Thyroid gland (tissue), 4 donors: ENCODE data around the gene CDH23. TPM values are rescaled to one million over a fixed set of nuclear protein-coding genes. Genes with fewer than 3 reads are reported as not detected.

ENCODE experiments used
- DNase-seq, 2 donors: peaks; one replicate each; pipeline ENCODE4 v3.0.0-alpha.2; 2019
- H3K27ac ChIP-seq, 3 donors: fragments of 200-600 bp; sonication (generic); 1 replicate in 2 of 3; 2 replicates in 1 of 3; pipeline ENCODE4 v1.5.1; 2016 to 2019; ENCODE audit warnings: mild to moderate bottlenecking in 1 of 3, moderate library complexity in 1 of 3
- H3K27me3 ChIP-seq: fragments of 200-600 bp; sonication (generic); one replicate; pipeline ENCODE4 v1.5.1; 2019
- H3K36me3 ChIP-seq, 2 donors: fragments of 200-600 bp; sonication (generic); one replicate each; pipeline ENCODE4 v1.5.1; 2016 to 2019
- H3K4me1 ChIP-seq, 2 donors: fragments of 200-600 bp; sonication (generic); one replicate each; pipeline ENCODE4 v1.5.1; 2017 to 2019
- H3K4me3 ChIP-seq, 3 donors: fragments of 200-600 bp; sonication (generic); replicated peaks in 1 of 3; 1 replicate in 2 of 3; 2 replicates in 1 of 3; pipeline ENCODE4 v1.5.1; 2016; ENCODE audit warnings: mild to moderate bottlenecking in 1 of 3
- H3K9me3 ChIP-seq: fragments of 200-600 bp; sonication (generic); one replicate; pipeline ENCODE4 v1.5.1; 2017
- CTCF ChIP-seq, 6 experiments: fragments of 200-600 bp in 3 of 6; fragments of 450-650 bp in 3 of 6; sonication (generic) in 3 of 6; IDR thresholded peaks; one replicate each; pipeline ENCODE4 v1.5.1; 2016 to 2019; ENCODE audit warnings: antibody characterized with exemption in 6 of 6, mild to moderate bottlenecking in 2 of 6, inconsistent platforms in 1 of 6, moderate library complexity in 1 of 6
- POLR2A ChIP-seq, 2 donors: fragments of 450-650 bp; IDR thresholded peaks; one replicate each; pipeline ENCODE4 v1.6.1; 2017; ENCODE audit warnings: antibody characterized with exemption in 2 of 2, mild to moderate bottlenecking in 2 of 2, moderate library complexity in 1 of 2
- WGBS, 2 donors: methylation state at CpG; one replicate each; pipeline ENCODE4 v1.1.5; 2017; 5-methylcytosine and 5-hydroxymethylcytosine counted together
- intact Hi-C: fragments of 100-400 bp; cut with DNase I; formaldehyde crosslinking; loops from one replicate; pipeline ENCODE4 v1.15.1; 2023
- total RNA-seq, 4 donors: library from RNA; depleted of rRNA; stranded (reverse); fragments of >200 nt; gene quantifications; one replicate each; pipeline ENCODE4 v1.2.3, GENCODE V29; 2016

The CDH23 gene
- total RNA-seq, 4 donors from 2014 or later: 3.0 to 4.2 (median 3.9) TPM

GRCh38 chr10:71522442-71523144 lies 125.9 kb downstream of the CDH23 start:
- no peaks in the 10 kb centered on the region for H3K36me3 ChIP-seq
- no peak overlapping the region for H3K27ac ChIP-seq
- intact Hi-C loops: no loop called here
- no peak for DNase-seq
- no peaks in the 10 kb centered on the region for H3K9me3 ChIP-seq
- no peaks in the 10 kb centered on the region for H3K27me3 ChIP-seq
- WGBS, 2 donors: 78 to 82% methylated on average over 5 of the region's 5 CpGs
- no peak overlapping the region for H3K4me3 ChIP-seq
- TF ChIP-seq POLR2A (IDR thresholded peaks at IDR 0.05): no peak
- TF ChIP-seq CTCF (IDR thresholded peaks at IDR 0.05): no peak
- H3K4me1 ChIP-seq: peaks cover 6 to 10% of the 10 kb centered on the region in 2 donors

GRCh38 chr10:71523756-71524155 lies 127.0 kb downstream of the CDH23 start:
- TF ChIP-seq CTCF (IDR thresholded peaks at IDR 0.05) (no peak), POLR2A (IDR thresholded peaks at IDR 0.05) (no peak)
- peaks cover 6 to 10% of the 10 kb centered on the region in 2 donors for H3K4me1 ChIP-seq
- H3K27ac ChIP-seq: no peak overlapping the region
- no peaks in the 10 kb centered on the region for H3K36me3 ChIP-seq
- no peaks in the 10 kb centered on the region for H3K9me3 ChIP-seq
- DNase-seq: no peak
- WGBS, 2 donors: 79 to 96% methylated on average over 6 of the region's 6 CpGs
- no peak overlapping the region for H3K4me3 ChIP-seq
- no peaks in the 10 kb centered on the region for H3K27me3 ChIP-seq
- intact Hi-C loops: no loop called here

- no peaks in the 10 kb centered on the region for H3K9me3 ChIP-seq
- H3K4me1 ChIP-seq: peaks cover 6 to 10% of the 10 kb centered on the region in 2 donors
- no peaks in the 10 kb centered on the region for H3K36me3 ChIP-seq
- H3K4me3 ChIP-seq: no peak overlapping the region
- H3K27ac ChIP-seq: no peak overlapping the region
- TF ChIP-seq CTCF (IDR thresholded peaks at IDR 0.05): no peak
- no peak for TF ChIP-seq POLR2A (IDR thresholded peaks at IDR 0.05)
- no peaks in the 10 kb centered on the region for H3K27me3 ChIP-seq
- intact Hi-C loops: no loop called here
- DNase-seq: no peak
- WGBS, 2 donors: 96 to 99% methylated on average over 5 of the region's 5 CpGs
Measured at GRCh38 chr10:71525092-71525491, 128.4 kb downstream of the CDH23 start.

- 73 to 86% methylated on average over 4 of the region's 5 CpGs for WGBS, 2 donors
- H3K9me3 ChIP-seq: no peaks in the 10 kb centered on the region
- H3K27ac ChIP-seq: no peak overlapping the region
- no peak overlapping the region for H3K4me3 ChIP-seq
- intact Hi-C loops: no loop called here
- no peaks in the 10 kb centered on the region for H3K36me3 ChIP-seq
- peaks cover 6 to 10% of the 10 kb centered on the region in 2 donors for H3K4me1 ChIP-seq
- TF ChIP-seq POLR2A (IDR thresholded peaks at IDR 0.05) (no peak), CTCF (IDR thresholded peaks at IDR 0.05) (no peak)
- DNase-seq: no peak
- no peaks in the 10 kb centered on the region for H3K27me3 ChIP-seq
Measured at GRCh38 chr10:71525721-71526120, 129.0 kb downstream of the CDH23 start.

- Histone ChIP-seq H3K27me3 (no peaks in the 10 kb centered on the region), H3K27ac (no peak overlapping the region), H3K4me3 (no peak overlapping the region), H3K4me1 (peaks cover 6 to 10% of the 10 kb centered on the region in 2 donors), H3K9me3 (no peaks in the 10 kb centered on the region), H3K36me3 (no peaks in the 10 kb centered on the region)
- intact Hi-C loops: no loop called here
- WGBS, 2 donors: 74 to 78% methylated on average over 11 of the region's 11 CpGs
- TF ChIP-seq POLR2A (IDR thresholded peaks at IDR 0.05) (no peak), CTCF (IDR thresholded peaks at IDR 0.05) (no peak)
- DNase-seq: no peak
Measured at GRCh38 chr10:71526653-71527052, 129.9 kb downstream of the CDH23 start.
